ENCODE results near the gene HMOX1.
A peak's percentile ranks its signal among the peaks of the same experiment; 100 is the strongest.

Gene HMOX1

GRCh38 chr22:35409783-35410662, 29.1 kb downstream of the HMOX1 start:
- no peak for DNase-seq

DNA sequence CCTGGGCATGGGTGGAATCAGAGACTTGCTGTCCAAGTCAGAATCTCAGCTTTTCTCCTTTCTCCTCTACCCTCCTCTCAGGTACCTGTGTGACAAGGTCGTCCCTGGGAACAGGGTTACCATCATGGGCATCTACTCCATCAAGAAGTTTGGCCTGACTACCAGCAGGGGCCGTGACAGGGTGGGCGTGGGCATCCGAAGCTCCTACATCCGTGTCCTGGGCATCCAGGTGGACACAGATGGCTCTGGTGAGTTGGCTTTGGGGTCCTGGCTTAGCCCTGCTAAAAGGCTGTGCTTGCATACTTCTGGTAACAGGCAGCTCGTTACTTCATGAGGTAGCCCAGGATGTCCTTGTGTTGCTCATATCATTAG, 29.8 kb downstream of the HMOX1 start:
- no peak for DNase-seq

DNA sequence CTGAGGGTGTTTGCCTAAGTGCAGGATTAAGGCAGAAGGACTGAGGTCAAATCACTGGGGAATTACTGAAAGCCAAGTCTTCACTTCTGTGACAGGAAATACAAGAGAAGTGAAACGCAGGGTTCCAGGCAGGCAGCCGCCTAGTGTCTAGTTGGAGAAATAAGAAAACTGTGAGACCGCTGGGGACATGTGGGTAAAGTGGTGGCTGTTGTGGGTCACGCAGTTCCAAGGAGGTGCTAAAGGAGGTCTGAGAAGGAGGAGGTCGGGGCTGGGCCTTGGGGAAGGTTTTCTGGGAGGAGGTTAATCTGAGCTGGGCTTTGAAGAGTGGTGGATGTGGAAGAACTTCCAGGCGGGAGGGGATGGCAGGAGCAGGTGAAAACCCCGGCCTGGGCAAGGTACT, 30.2 kb downstream of the HMOX1 start:
- no peak for DNase-seq

- no peak for DNase-seq
These were observed 32.7 kb downstream of the HMOX1 start for GRCh38 chr22:35413624-35414023.

- no peak for DNase-seq
These were observed 36.7 kb downstream of the HMOX1 start for GRCh38 chr22:35417606-35418005.

- DNase-seq: no peak
These were observed 37.2 kb downstream of the HMOX1 start for GRCh38 chr22:35418088-35418487.

GRCh38 chr22:35418731-35419130, 37.8 kb downstream of the HMOX1 start:
- DNase-seq: no peak

DNA sequence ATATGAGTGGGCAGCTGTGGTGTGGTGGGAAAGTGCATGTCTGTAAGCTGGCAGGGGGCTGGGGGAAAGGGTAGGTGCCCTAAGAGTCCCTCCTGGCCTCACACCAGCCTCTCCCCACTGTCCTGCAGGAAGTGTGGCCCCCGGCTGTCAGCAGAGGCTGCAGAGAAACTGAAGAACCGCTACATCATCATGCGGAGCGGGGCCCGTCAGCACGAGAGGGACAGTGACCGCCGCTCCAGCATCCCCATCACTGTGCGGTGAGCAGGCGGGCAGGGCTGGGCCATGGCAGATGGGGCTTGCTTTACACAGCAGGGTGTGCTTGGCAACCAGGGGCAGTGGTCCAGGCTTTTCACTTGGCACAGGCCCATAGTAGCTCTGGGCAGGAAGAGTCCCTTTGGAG, 38.9 kb downstream of the HMOX1 start:
- DNase-seq: no peak

GRCh38 chr22:35421121-35421520, 40.2 kb downstream of the HMOX1 start:
- no peak for DNase-seq

DNA sequence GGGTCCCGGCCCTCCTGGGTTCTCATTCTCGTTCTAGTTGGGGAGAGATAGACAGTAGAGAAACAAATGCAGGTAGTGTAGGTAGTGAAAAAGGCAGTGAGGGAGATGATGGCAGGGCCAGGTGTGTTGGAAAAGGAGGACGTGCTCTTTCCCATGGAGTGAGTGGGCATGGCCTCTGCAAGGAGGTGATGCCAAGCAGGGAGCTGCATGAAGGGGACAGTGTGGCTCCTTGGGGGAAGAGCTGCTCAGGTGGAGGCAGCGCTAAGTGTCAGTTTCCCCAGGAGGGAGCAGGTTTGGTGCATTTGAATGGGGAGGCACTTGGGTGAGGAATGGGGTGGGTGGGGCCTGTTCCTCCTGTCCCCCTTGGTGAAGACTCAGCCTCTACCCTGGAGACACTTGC, 41.2 kb downstream of the HMOX1 start:
- DNase-seq: no peak

- no peak for DNase-seq
These were observed 42.0 kb downstream of the HMOX1 start for GRCh38 chr22:35422936-35423335.

GRCh38 chr22:35424081-35424480, 43.2 kb downstream of the HMOX1 start:
- DNase-seq: no peak

- no peak for DNase-seq
These were observed 43.9 kb downstream of the HMOX1 start for GRCh38 chr22:35424761-35425160.

DNA sequence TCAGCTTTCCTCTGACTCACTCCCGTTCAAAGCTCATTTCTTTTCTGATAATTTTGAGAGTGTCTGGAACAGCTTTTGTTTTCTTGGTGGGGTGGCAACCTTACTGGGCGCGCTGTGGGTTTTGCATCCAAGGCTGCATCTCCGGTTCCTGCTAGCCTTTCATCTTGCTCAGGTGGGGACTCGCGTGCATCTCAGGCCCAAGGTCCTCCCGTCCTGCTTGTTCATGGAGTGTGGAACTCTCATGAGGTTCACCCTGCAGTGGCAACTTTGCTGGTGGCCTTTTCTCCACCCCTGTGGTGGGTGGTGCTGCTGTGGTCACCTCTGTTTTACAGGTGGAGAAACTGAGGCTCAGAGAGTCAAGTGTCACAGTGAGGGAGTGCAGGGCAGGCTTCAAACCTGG, 44.6 kb downstream of the HMOX1 start:
- no peak for DNase-seq

GRCh38 chr22:35425971-35426800, 45.3 kb downstream of the HMOX1 start:
- no peak for DNase-seq

GRCh38 chr22:35426801-35427140, 45.9 kb downstream of the HMOX1 start:
- no peak for DNase-seq

GRCh38 chr22:35430897-35431322, 50.0 kb downstream of the HMOX1 start:
- DNase-seq: peak; percentile 87

DNA sequence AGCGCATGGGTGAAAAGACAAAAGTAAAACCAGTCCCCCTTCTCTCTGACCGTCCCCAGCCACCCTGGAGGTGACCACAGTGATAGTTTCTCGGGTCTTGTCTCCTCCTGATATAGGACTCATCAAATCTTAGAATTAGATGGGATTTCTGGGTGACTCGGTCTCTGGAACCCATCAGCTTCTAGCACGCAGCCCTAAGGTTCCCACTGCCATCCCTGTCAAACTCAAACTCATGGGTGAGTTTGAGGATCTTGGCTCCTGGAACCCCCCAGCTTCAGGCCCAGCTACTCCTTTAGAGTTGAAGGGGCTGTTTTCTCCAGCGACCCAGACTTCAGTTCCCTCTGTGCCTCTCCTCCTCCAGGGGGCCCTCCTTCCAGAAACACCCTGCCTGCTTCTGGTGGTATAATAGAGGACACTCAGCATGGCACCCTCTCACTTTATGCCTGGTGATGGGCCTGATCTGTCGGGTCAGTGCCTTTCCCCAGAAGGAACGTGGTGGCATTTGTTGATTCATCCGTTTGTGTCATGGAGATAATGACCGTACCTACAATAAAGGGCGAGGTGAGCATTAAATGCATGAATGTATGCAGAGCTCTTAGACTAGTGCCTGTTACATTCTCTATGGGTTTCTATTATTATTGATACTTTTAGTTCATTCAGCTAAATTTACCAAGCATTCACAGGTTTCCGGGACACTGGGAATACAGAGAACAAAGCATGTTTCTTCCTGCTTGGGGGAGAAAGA, 50.8 kb downstream of the HMOX1 start:
- no peak for DNase-seq

DNA sequence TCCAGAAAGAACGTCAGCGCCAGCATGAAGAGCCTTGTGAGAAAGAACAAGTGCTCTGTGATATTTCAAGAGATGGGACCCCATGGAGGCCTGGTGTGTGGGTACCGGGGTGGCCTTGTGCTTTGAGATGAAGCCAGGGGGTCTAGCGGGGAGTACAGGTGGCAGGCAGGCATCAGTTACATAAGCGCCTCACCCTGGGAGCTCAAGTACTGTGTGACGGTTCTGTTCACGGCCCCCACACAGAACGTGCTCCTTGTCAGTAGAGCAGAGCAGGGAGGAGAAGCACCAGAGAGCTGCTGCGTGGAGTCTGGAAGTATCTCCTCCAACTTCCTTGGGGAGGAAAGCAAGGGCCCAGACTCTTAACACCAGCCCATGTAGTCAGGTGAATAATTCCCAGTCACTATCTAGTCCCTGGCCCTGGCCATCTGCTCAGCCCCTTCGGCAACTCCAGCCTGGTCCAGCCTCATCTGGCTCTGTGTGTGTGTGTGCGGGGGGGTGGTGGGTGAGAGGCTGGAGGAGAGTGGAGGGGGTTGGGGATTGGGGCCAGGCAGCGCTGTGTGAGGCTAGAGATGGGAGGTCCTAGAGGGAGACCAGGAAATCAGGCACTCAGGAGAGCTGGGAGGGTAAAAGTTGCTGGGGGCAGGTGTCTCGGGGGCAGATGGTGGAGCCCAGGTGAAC, 51.5 kb downstream of the HMOX1 start:
- no peak for DNase-seq

DNA sequence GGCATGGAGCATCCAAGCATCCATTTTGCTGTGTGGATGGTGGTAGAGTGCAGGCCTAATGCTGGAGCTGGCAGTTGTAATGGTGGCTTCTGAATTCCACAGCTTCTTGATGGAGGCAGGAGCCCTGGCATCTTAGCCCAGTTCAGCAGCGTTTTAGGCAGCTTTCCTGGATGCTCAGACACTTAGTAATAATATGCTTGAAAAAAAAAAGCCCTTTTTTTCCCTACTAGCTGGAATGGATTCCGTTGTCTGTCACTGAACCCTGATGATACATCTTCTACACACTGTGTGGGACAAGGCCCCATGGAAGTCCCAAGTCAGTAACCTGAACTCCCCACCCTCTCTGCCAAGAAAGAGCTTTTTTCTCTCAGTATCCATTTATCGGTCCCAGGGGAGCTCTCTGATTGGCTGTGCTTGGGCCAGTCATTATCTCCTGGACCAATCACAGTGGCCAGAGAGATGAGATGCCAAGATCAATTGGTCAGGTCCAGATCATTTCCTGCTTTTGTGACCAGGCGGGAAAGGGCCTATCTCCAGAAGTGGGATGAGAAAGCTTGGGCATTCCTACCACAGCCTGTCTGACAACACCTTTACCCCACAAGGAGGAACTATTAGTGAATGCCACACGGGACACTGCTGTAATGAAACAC, 53.3 kb downstream of the HMOX1 start:
- no peak for DNase-seq

GRCh38 chr22:35435201-35435740, 54.4 kb downstream of the HMOX1 start:
- DNase-seq: no peak

DNA sequence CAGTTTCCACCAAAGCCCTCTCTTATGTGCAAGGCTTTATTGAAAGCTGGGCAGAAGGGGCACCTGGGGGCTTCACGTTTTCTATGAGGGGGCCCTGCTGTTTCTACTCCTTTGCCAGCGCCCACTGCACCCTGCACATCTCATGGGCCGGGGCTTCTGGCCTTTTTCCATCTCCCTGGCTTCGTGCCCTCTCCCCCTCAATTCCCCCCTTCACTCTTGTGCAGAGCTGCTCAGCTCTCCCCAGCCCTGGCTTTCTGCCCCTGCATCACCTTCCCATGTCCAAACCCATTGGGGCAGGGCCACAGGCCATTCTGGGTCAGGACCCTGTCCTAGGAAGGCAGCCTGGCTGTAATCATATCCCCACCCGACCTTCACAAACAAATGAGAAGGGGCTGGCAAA, 55.5 kb downstream of the HMOX1 start:
- no peak for DNase-seq
